ENCODE results near the gene DPYSL5. TPM values are rescaled to one million over a fixed set of nuclear protein-coding genes. Genes with fewer than 3 reads are reported as not detected.
"Not testable (repeated sequence)": the region's sequence is repeated elsewhere in the genome, so short reads cannot be mapped to it uniquely, and the experiment has no call there.

Gene DPYSL5
- total RNA-seq, 1 donor from 2014 or later, result not detected

DNA sequence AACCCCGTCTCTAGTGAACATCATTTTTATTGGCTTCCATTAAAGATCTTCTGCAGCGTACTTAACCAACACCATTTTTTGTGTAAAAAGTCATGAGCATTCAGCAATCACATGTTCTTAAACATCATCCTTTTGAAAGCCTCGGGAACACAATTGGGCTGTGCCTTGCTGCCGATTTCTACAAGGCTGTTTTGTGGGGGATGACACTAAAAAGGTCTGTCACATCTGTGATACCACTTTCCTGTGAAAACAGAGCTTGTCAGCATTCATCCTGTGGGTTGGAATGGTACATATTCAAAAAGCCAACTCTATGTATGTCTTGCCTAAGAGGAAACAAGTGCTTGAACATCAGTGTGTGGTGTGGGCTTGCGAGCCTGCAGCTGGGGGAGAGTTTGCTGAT lies 73.4 kb downstream of the DPYSL5 start:
- TF ChIP-seq, protein P1, sequence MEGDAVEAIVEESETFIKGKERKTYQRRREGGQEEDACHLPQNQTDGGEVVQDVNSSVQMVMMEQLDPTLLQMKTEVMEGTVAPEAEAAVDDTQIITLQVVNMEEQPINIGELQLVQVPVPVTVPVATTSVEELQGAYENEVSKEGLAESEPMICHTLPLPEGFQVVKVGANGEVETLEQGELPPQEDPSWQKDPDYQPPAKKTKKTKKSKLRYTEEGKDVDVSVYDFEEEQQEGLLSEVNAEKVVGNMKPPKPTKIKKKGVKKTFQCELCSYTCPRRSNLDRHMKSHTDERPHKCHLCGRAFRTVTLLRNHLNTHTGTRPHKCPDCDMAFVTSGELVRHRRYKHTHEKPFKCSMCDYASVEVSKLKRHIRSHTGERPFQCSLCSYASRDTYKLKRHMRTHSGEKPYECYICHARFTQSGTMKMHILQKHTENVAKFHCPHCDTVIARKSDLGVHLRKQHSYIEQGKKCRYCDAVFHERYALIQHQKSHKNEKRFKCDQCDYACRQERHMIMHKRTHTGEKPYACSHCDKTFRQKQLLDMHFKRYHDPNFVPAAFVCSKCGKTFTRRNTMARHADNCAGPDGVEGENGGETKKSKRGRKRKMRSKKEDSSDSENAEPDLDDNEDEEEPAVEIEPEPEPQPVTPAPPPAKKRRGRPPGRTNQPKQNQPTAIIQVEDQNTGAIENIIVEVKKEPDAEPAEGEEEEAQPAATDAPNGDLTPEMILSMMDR (IDR thresholded peaks at IDR 0.05), result no peak
- H3K27ac ChIP-seq, result no peak overlapping the region
- H3K36me3 ChIP-seq, result no peaks in the 10 kb centered on the region
- no peak overlapping the region for H3K4me3 ChIP-seq
- DNase-seq (ENCODE audit: low spot score in 2 of 2), result no peak
- H3K27me3 ChIP-seq, result no peaks in the 10 kb centered on the region
- H3K4me1 ChIP-seq, result no peaks in the 10 kb centered on the region
- H3K9me3 ChIP-seq, result no peaks in the 10 kb centered on the region
- intact Hi-C loops (cut with DNase I), result loop anchor here (5.0 kb wide), 1 partner anchor 74 kb away; the partner anchor contains the start of gene DPYSL5

DNA sequence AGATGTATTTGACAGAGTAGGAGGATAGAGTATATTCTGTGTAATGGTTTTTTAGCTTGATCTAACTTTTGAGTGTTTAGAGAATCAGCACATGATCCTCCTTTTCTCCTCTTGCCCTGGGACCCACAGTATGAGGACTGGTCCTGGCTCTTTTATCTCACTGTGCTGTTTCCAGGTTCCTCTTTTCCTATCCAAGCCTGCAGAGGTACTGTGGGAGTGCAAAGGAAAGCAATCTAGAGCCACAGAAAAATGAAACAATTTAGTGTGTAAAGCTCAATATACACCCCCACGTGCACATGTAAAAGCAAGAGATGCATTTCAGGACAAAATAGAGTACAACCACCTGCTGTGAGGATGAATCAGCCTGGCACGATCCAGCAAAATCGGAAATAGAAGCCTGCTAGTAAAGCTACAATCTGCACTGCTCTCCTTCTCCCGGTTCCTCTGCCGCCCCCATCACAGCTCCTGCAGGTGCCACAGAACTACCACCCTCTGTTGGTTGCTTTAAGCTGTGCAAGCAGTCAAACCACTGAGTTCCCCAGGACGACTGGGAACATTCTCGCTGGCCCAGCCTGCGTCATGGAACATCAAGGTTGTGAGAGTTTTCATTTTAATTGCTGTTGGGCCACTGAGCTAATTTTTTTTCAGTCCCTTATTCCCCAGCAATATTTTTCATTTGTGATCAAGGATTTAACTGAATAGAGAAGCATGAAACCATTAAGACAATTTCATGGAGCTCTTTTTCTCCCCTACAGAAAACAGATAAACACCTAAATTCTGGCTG lies 74.7 kb downstream of the DPYSL5 start:
- no peak for DNase-seq (ENCODE audit: low spot score in 2 of 2)
- Histone ChIP-seq H3K4me1 (no peaks in the 10 kb centered on the region), H3K9me3 (no peaks in the 10 kb centered on the region), H3K27me3 (no peaks in the 10 kb centered on the region), H3K4me3 (no peak overlapping the region), H3K27ac (no peak overlapping the region), H3K36me3 (no peaks in the 10 kb centered on the region)
- intact Hi-C loops (cut with DNase I), result loop anchor here (5.0 kb wide), 1 partner anchor 75 kb away; the partner anchor contains the start of gene DPYSL5
- TF ChIP-seq, protein P1 (IDR thresholded peaks at IDR 0.05), result peak in 2 of 3 experiments; percentile 33 to 41

DNA sequence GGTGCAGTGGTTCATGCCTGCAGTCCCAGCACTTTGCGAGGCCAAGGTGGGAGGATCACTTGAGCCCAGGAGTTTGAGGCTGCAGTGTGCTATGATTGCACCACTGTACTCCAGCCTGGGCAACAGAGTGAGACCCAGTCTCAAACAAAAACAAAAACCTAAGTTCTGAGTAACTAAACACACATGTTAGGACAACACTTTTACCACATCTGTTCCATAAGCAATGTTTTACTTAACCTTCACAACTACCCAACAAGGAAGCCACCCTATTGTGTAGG lies 75.2 kb downstream of the DPYSL5 start:
- not testable (repeated sequence) for H3K9me3 ChIP-seq; H3K27ac ChIP-seq; H3K4me3 ChIP-seq; H3K4me1 ChIP-seq; H3K36me3 ChIP-seq; H3K27me3 ChIP-seq; DNase-seq (ENCODE audit: low spot score in 2 of 2)
- intact Hi-C loops (cut with DNase I), result loop anchor here (5.0 kb wide), 1 partner anchor 76 kb away; the partner anchor contains the start of gene DPYSL5

DNA sequence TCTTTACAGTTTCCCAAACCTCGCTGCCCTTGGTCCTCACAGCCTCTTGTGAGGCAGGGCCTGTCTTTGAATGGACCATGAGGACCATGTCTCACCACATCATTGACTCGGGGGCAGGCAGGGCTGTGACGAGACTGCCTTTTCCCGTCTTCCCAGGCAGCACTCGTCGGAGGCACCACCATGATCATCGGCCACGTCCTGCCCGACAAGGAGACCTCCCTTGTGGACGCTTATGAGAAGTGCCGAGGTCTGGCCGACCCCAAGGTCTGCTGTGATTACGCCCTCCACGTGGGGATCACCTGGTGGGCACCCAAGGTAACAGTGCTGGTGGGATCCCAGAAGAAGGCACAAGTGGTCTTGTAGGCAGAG lies 76.8 kb downstream of the DPYSL5 start:
- Histone ChIP-seq H3K9me3 (no peaks in the 10 kb centered on the region), H3K27ac (no peak overlapping the region), H3K4me1 (no peaks in the 10 kb centered on the region), H3K27me3 (no peaks in the 10 kb centered on the region), H3K36me3 (no peaks in the 10 kb centered on the region), H3K4me3 (no peak overlapping the region)
- no peak for DNase-seq (ENCODE audit: low spot score in 2 of 2)
- TF ChIP-seq, protein P1 (IDR thresholded peaks at IDR 0.05), result no peak
- intact Hi-C loops (cut with DNase I), result loop anchor here (5.0 kb wide), 1 partner anchor 77 kb away; the partner anchor contains the start of gene DPYSL5

DNA sequence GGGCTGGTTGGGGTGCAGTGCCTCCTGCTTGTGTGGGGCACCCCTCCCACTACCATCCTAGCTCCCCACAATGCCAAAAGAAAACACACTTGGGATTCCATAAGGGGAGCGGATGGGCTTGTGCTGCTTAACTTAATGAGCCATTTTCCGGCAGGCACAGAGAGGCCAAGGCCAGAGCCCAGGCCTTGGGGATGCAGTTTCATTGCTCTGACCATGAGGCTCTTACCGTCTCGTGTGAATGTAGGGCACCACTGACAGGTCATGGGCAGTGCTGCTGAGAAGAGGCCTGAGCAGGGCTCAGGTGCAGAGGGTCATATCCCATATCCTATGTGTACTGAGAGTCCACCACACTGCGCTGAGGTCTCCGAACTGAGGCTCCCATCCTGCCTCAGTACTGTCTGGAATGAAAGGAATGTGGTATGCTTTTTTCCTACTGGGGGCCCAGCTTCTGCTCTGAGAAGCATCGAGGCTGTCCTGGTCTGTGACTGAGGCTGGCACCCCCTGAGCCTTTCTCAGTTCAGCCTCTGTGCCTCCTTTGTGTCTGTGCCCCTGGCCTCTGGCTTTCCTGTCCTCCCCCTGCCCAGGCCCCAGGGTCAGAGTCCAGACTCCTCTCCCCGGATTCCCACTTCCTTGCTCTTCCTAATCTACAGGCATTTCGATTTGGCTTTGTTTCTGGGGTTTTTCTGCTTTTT lies 77.3 kb downstream of the DPYSL5 start:
- no peak for DNase-seq (ENCODE audit: low spot score in 2 of 2)
- TF ChIP-seq, protein P1 (IDR thresholded peaks at IDR 0.05), result no peak
- no peaks in the 10 kb centered on the region for H3K9me3 ChIP-seq
- no peaks in the 10 kb centered on the region for H3K4me1 ChIP-seq
- H3K27ac ChIP-seq, result no peak overlapping the region
- no peaks in the 10 kb centered on the region for H3K27me3 ChIP-seq
- intact Hi-C loops (cut with DNase I), result no loop called here
- H3K4me3 ChIP-seq, result no peak overlapping the region
- no peaks in the 10 kb centered on the region for H3K36me3 ChIP-seq

DNA sequence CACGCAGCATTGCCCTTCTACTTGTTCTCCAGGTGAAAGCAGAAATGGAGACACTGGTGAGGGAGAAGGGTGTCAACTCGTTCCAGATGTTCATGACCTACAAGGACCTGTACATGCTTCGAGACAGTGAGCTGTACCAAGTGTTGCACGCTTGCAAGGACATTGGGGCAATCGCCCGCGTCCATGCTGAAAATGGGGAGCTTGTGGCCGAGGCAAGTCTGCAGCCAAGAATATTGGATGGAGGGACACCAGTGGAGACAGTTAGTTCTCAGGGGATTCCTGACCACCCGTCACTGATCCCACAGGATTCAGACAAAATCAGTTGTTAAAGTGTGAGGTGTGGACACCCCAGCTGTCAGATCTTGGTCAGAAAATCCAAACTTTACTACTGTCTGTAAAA lies 79.3 kb downstream of the DPYSL5 start:
- no peak for DNase-seq (ENCODE audit: low spot score in 2 of 2)
- no peaks in the 10 kb centered on the region for H3K9me3 ChIP-seq
- H3K27ac ChIP-seq, result no peak overlapping the region
- H3K4me1 ChIP-seq, result no peaks in the 10 kb centered on the region
- H3K36me3 ChIP-seq, result no peaks in the 10 kb centered on the region
- no peaks in the 10 kb centered on the region for H3K27me3 ChIP-seq
- no peak overlapping the region for H3K4me3 ChIP-seq
- TF ChIP-seq, protein P1 (IDR thresholded peaks at IDR 0.05), result no peak
- intact Hi-C loops (cut with DNase I), result no loop called here
